HG02884 (cell line): ENCODE results near the gene HOXD1.

Experiments used
- ATAC-seq: cut with Tn5 transposase; IDR thresholded peaks from one replicate; pipeline ENCODE4 v1.9.1; 2021; ENCODE audit warnings: mild to moderate bottlenecking, moderate library complexity; ENCODE audit not compliant: unreplicated experiment

HOXD1 gene

DNA sequence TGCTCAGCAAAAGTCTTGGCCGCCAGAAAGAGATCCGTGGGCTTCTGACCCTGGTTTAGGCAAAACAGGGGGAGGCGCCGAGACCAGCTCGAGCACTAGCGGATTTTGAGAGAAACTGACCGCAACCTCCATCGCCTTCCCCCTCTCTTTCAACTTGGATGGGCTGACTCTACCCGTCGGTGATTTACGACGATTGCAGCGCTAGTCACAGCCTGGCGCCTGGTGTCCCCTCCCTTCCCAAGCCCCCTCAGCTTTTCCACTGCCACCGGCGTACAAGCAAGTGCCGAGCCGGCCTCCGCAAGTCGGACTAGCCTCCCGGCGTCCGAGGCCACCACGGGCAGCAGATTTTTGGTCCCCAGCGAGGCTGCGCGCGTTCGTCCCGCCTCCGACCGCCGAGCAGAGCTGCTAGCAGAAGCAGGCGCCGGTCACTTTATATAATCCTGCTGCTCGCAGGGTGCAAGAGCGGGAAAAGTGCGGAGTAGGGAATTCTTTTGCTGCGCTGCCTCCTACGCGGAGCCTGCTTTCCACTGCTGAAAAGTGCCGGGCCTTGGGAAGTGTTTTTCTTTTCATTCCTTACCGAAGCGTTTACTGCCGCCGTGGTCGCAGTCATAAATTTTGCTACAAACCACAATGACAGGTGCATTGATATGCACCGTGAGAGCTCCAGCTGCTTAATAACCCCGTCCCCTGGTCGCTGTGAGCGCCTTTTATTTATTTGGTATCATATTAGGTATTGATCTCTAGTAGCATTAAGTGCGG lies 23.7 kb upstream of the HOXD1 start:
- ATAC-seq, result no peak

DNA sequence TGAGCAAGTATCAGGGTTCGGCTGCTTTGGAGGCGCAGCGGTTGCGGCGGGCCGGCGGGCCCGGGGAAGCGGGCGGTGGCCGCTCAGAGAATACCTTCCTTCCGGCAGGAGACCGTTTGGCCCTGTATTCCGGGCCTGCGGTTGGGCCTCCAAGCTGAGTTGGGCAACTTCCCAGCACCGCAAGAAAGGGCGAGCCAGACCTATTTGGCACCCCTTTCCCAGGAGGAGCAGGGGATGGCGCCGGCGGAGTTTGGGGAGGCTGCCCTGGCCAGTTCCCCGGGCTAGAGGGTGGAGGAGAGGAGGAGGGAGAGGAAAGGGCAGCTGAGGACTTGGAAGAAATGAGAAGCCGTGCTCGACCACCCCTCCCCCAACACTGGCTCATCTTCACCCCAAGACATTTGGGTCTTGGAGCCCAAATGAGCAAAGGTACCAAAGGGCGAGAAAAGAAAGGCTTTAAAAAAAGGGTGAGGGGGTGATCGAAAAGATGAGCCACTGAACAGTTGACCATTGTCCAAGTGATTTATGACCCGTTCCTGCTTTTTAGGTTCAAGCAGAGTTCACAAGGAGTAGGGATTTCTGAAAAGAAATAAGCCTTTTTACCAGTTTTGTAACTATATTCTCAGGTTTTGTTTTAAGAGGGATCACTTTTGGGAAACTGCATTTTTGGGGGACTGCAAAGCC lies 23.0 kb upstream of the HOXD1 start:
- ATAC-seq, result no peak

DNA sequence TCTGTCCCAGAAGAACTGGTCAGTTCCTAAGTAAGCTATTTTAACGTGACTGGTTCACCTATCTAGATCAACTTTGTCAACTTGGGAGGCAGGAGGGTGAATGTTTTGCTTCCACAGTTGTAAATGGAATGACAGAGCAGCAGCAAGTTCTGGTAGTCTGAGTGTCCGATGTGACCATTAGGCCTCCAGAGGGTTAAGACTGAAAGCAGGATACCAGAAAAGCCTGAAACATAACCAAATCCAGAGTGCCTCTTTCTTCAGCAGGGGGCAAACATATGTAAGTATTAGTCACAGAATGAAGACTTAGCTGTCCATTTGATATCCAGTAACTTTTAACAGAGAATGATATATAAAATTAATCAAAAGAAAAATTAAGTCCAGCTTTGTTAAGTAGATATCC lies 22.2 kb upstream of the HOXD1 start:
- ATAC-seq, result no peak

DNA sequence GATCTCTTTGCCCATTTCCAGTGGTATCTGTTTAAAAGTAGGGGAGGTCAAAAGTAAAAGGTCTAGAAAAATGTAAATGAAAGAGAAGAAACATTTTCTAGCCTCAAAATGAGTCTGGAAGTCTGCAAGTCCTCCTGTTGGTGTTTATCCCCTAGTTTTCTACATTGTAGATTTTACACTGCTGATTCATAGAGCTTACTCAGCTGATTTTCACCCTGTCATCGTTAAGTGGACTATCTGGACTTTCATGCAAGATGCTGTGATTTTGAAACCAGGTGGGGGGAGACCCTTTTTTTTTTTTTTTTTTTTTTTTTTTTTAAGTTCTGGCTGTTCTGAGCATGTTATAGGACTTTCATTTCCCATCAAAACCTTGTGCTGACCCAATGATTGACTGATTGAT lies 21.1 kb upstream of the HOXD1 start:
- ATAC-seq, result no peak

DNA sequence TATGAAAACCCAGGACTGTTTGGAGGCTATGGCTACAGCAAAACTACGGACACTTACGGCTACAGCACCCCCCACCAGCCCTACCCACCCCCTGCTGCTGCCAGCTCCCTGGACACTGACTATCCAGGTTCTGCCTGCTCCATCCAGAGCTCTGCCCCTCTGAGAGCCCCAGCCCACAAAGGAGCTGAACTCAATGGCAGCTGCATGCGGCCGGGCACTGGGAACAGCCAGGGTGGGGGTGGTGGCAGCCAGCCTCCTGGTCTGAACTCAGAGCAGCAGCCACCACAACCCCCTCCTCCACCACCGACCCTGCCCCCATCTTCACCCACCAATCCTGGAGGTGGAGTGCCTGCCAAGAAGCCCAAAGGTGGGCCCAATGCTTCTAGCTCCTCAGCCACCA lies 19.3 kb upstream of the HOXD1 start:
- ATAC-seq, result no peak

DNA sequence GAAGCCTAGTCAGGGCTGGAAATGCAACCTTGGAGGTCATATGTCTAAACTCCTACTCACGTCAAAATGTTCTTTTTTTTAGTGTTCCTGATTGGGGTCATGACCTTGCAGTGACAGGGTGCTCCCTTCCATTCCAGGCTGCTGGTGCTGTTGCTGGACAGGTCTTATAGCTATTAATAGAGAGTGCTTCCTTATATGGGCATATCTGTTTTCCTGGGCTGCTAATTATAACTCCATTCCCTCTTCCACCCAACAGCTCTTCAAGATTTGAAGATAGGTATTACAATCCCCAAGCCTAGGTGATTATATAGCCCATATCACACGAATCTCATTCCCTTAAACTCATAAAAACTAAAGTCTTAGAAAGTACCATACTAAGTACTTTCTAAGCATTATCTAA lies 18.8 kb upstream of the HOXD1 start:
- ATAC-seq, result no peak

DNA sequence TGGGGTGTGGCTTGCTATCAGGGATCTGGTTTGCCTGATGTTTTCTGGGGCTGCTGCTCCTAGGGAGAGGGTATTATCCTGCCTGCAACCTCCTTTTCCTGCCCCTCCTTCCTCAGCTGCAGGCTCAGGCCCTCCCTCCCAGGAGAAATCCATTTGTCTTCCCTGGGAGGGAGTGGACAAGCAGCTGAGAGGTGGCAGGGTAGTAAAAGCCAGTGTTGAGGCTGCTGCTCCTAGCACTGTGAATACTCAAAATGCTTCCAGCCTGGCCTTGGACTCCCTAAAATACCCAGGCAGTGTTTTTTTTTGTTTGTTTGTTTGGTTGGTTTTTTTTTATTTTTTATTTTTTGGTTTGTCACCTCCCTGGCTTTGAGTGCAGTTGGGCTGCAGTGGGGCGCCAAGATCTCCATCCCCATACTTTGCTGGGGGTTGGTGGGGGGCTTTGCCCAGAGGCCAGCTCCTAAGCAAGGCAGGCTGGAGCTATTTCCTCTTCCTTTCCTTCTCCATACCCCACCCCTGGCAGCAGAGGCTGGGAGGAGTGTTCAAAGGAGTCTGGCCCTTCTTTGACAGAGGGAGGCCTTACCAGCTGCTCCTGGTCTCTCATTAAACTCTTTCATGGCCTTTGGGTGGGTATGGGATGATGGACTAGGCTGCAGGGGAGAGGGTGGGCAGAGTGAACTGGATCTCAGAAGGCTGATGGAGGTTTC lies 17.7 kb upstream of the HOXD1 start:
- no peak for ATAC-seq

DNA sequence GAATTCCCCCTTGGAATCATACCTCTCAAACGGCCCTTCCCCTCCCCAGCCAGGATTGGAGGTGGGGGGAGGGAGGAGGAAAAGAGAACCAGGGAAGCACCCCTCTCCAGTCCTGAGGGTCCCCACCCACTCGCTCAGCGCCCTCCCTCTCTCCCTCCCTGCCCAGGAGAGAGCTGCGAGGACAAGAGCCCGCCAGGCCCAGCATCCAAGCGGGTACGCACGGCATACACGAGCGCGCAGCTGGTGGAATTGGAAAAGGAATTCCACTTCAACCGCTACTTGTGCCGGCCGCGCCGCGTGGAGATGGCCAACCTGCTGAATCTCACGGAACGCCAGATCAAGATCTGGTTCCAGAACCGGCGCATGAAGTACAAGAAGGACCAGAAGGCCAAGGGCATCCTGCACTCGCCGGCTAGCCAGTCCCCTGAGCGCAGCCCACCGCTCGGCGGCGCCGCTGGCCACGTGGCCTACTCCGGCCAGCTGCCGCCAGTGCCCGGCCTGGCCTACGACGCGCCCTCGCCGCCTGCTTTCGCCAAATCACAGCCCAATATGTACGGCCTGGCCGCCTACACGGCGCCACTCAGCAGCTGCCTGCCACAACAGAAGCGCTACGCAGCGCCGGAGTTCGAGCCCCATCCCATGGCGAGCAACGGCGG lies 17.0 kb upstream of the HOXD1 start:
- ATAC-seq, result no peak

DNA sequence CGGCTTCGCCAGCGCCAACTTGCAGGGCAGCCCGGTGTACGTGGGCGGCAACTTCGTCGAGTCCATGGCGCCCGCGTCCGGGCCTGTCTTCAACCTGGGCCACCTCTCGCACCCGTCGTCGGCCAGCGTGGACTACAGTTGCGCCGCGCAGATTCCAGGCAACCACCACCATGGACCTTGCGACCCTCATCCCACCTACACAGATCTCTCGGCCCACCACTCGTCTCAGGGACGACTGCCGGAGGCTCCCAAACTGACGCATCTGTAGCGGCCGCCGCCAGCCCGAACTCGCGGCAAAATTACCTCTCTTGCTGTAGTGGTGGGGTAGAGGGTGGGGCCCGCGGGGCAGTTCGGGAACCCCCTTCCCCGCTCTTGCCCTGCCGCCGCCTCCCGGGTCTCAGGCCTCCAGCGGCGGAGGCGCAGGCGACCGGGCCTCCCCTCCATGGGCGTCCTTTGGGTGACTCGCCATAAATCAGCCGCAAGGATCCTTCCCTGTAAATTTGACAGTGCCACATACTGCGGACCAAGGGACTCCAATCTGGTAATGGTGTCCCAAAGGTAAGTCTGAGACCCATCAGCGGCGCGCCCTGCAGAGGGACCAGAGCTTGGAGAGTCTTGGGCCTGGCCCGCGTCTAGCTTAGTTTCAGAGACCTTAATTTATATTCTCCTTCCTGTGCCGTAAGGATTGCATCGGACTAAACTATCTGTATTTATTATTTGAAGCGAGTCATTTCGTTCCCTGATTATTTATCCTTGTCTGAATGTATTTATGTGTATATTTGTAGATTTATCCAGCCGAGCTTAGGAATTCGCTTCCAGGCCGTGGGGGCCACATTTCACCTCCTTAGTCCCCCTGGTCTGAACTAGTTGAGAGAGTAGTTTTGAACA lies 16.2 kb upstream of the HOXD1 start:
- no peak for ATAC-seq

DNA sequence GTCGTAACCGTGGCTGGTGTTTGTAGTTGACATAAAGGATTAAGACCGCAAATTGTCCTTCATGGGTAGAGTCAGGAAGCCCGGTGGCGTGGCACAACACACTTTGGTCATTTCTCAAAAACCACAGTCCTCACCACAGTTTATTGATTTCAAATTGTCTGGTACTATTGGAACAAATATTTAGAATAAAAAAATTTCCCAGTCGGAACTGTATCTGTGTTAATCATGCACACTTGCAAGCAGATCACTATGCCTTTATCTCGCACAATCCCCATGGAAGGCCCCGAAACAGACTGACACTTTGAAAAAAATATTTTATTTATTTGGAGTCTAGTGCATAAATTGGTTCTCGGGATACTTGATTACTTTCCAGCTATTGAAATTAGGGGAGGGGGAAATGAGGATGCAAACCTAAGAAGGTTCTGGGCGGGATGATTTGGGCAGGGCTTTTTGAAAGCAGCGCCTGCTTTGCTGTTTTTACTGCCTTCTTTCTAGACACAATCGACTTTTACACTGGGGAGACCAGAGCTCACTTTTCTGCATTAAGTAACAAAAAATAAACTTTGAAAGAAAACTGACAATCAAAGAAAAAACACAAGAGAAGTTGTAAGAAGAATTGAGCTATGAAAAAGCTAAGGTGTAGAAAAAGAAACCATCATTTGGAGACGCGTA lies 15.4 kb upstream of the HOXD1 start:
- no peak for ATAC-seq

DNA sequence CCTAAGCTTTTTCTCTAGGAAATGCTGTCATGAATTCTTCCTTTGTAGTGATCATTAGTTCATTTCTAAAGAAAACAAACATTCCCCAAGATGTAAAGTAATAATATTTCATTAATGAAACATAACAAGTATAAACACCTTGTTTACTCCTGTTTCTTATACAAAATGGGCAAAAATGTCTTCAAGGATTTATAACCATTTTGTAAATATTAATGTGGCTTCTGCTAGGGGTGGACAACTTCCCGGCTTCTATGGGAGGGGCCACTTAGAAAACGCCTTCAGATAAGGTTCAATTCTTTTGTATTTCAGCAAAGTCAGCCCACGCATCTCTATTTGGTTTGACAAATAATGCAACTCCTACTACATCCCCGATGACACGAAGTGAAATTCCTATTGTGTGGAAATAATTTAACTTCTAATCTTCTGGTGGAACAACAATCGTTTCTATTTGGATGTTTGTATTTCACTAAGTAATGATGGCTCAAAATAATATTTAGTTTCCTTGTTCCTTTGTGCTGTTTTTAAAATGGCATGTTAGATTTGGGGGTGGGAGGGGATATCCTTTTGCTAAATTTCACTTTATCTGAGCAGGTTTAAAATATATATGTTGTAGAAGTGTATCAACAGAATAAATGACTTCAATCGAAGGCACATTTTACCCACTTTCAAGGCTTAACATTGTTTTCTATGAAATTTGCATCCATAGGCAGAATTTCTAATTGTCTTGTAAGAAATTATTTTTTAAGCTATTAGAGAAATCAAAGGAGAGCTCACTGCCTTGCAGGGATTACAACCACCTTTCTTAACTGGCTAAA lies 14.7 kb upstream of the HOXD1 start:
- ATAC-seq, result no peak

DNA sequence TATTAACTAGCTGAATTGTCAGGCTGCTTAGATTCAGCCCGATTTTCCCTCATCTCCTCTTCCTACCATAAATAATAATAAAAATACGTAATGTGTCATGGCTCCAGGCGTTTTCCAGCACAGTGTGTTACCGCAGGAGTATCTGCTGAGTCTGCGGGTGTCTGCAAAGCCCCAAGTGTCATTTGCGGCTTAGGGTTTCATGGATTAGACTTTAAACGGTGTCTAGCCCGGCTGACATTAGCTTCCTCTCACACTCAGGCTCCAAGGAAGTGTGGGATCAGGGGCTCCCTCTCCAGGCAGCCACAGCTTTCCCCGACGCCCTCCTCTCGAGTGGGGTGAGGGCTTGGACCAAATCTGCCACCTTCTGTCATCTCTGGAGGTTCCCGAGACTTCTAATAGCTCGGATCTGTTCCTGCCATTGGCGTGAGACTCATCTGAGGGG lies 14.1 kb upstream of the HOXD1 start:
- no peak for ATAC-seq

DNA sequence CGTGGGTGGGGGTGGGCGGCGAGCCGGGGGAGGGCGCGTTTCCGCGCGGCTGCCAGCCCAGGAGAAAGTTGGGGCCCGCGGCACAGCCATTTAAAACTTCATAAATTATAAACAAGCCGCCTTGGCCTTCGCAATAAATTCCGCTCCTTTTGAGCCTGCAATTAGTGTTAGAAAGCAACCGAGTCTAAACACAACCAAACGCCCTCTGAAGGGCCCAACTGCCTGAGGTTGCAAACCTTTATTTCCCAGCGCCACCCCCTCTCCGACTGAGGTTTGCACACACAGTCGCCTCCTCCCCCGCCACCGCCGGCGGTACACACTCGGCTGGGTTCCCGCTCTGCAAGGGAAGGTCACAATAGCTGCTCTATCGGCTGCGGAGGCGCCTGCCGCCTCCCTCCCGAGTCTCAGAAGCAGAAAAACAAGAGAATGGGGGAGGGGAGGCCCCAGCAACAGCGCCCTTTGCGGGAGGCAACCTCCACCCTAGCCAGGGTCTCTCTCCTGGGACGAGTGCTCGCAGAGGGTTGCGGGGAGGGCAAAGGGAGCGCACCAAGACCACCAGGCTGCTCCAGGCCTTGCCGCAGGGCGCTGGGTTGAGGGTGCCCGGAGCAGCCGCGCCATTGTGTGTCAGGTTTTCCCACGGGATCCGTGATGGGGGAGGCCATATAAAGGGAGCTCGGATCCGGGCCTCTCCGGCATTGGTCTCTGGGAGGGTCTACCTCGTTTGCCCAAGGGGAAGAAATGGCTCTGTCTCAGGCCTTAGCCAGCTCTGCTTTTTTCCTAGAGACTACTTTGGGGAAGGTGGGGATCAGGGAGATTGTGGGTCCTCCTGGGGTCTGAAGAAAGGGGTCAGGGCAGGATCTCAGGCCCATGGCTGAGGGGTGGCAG lies 13.4 kb upstream of the HOXD1 start:
- no peak for ATAC-seq

DNA sequence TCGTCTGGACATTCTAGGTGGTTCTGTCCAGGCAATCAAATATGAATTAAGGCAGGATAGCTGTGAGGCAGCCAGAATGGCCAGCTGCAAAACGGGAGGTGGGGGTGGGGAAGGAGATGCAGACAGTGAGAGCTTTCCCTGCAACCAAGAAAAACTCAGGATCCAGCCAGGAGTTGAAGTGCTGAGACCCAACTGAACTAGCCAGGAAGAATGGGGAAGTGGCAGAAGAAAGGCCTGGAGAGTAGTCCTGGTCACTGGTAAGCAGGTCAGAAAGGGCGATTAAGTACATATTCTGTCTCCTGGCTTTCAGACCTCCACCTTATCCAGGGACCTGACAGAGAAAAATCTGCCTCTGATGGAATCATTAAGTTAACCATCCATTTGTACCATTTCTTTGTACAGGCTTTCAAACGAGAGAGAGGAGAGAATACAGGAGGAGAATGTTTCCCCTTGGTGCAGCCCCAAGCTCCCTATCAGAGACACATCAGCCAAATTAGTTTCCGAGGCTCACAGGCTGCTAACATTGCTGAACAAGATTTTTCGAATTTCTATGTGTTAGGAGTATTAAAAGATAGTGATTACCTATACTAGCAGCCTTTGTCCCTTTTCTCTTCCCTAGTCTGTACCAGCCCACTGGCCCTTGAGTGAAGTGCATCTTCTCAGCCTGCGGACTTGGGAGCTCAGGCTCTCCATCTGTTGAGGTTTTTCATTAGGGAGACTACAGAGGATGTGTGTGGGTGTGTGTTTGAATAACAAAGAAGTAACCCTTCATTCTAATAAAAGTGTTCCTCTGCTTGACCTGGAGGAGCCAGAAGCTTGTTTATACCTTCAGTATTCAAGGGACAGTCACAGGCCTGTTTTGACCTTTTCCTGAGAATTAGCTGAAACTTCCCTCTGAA lies 12.5 kb upstream of the HOXD1 start:
- no peak for ATAC-seq

DNA sequence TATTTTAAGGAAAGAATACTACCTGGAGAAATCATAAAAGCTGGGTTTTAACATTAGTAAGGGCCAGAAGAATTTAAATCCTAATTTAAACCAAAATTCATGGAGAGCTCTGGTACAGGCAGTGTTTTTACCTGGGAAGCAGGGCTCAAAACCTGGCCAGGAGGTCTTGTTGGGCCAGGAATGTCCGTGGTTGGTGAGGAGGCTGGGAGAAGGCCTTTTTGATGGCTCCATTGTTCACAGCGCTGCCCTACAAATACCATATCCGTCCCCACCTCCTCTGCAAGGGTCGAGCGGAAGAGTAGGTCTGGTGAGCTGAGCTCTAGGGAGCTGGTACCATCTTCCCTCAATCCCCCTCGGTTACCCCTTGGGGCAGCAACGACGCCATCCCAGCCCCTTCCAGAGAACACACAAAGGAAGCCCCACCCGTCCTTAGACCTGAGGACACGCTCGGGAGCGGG lies 10.9 kb upstream of the HOXD1 start:
- ATAC-seq, result no peak

DNA sequence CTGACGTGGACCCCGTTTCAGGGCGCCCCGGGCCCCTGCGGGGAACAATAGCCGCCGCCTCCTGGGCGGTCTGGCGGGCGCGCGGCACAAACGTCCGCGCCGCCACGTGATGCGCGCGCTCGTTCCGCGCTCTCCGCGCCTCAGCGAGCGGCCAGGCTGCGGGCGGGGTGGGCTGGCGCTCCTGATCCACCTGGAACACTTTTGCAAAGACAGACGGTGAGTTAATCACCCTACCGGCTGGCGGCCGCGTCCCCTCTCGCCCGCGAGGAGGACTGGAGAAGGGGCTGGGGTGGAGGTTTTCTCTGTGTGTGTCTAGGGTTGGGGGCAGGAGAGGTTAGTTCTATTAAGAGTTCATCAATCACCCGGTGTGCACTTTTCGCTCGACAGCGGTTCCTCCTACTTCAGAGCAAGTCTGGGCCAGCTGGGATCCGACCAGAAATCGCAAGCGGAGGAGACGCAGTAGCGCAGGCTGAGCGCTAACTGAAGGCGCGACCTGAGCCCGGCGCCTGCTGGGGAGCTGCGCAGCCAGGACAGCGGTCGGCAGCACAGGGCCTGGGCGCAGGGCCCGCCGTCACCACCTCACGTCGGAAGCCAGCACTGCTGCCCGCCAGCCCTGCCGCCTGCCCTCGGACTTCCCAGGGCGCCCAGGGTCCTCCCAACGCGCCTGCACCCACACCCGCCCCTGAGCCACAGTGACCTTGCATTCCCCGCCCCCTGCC lies 10.3 kb upstream of the HOXD1 start:
- ATAC-seq, result no peak
